ENCODE results near the gene PCDHA1.
"Not testable (repeated sequence)": the region's sequence is repeated elsewhere in the genome, so short reads cannot be mapped to it uniquely, and the experiment has no call there.

The PCDHA1 gene

DNA sequence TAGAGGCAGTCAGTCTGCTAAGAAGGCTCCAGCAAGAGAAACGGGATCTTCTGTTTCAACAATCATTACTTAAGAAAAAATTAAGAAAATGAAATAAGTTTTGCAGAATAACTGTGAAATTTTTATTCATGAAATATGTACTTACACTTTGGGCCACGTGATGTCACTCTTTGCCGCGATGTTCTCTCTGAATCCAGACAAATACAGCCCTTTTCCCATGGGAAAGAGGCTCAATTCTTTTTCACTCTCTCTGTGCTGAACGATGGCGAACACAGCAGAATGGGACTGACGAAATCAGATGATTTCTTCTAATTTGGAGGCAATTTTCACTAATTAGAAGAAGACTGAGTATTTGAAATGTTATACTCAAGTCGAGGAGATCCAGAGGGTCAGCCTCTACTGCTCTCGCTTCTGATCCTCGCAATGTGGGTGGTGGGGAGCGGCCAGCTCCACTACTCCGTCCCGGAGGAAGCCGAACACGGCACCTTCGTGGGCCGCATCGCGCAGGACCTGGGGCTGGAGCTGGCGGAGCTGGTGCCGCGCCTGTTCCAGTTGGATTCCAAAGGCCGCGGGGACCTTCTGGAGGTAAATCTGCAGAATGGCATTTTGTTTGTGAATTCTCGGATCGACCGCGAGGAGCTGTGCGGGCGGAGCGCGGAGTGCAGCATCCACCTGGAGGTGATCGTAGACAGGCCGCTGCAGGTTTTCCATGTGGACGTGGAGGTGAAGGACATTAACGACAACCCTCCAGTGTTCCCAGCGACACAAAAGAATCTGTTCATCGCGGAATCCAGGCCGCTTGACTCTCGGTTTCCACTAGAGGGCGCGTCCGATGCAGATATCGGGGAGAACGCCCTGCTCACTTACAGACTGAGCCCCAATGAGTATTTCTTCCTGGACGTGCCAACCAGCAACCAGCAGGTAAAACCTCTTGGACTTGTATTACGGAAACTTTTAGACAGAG lies 62.5 kb downstream of the PCDHA1 start, which contains the start of gene PCDHA9:
PCDHA9 (plus strand) TSS at position 244 of the 964 bp plus-strand sequence; CDS start at position 358, 114 bp downstream.
- DNase-seq (ENCODE audit: insufficient read length, low spot score); FAIRE-seq: not testable (repeated sequence)

- DNase-seq (ENCODE audit: insufficient read length, low spot score); FAIRE-seq: not testable (repeated sequence)
Observed at GRCh38 chr5:140849831-140850634, 64.1 kb downstream of the PCDHA1 start.

DNA sequence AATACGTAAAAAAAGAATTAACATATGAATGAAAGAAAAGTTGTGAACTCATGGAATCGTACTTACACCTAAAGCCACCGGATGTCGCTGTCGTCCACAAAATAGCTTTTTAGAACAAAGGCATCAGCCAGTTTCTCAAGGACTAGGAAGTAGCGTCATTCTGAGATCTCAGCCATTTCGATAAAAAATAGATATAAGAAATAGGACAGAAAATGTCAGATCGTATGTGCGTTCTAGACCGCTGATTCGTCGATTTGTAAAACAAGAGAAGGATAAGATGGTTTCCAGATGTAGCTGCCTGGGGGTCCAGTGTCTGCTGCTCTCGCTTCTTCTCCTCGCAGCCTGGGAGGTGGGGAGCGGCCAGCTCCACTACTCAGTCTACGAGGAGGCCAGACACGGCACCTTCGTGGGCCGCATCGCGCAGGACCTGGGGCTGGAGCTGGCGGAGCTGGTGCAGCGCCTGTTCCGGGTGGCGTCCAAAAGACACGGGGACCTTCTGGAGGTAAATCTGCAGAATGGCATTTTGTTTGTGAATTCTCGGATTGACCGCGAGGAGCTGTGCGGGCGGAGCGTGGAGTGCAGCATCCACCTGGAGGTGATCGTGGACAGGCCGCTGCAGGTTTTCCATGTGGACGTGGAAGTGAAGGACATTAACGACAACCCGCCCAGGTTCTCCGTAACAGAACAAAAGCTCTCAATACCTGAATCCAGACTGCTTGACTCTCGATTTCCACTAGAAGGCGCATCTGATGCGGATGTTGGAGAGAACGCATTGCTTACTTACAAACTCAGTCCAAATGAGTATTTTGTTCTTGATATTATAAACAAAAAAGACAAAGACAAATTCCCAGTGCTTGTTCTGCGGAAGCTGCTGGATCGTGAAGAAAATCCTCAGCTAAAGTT lies 70.1 kb downstream of the PCDHA1 start, which contains the start of gene PCDHA10:
PCDHA10 (plus strand) TSS at position 126 of the 903 bp plus-strand sequence; CDS start at position 278, 152 bp downstream.
- no peak for DNase-seq (ENCODE audit: insufficient read length, low spot score)

DNA sequence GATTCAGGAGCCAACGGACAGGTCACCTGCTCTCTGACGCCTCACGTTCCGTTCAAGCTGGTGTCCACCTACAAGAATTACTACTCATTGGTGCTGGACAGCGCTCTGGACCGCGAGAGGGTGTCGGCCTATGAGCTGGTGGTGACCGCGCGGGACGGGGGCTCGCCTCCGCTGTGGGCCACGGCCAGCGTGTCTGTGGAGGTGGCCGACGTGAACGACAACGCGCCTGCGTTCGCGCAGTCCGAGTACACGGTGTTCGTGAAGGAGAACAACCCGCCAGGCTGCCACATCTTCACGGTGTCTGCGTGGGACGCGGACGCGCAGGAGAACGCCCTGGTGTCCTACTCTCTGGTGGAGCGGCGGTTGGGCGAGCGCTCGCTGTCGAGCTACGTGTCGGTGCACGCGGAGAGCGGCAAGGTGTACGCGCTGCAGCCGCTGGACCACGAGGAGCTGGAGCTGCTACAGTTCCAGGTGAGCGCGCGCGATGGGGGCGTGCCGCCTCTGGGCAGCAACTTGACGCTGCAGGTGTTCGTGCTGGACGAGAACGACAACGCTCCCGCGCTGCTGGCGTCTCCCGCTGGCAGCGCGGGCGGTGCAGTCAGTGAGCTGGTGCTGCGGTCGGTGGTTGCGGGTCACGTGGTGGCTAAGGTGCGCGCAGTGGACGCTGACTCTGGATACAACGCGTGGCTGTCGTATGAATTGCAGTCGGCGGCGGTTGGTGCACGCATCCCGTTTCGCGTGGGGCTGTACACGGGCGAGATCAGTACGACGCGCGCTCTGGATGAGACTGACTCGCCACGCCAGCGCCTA lies 71.4 kb downstream of the PCDHA1 start:
- no peak for DNase-seq (ENCODE audit: insufficient read length, low spot score)
- no peak for FAIRE-seq

More for the DNA sequence above, 70.1 kb downstream of the PCDHA1 start, which contains the start of gene PCDHA10:
- no peak for FAIRE-seq

- FAIRE-seq (no peak), DNase-seq (ENCODE audit: insufficient read length, low spot score) (no peak)
Observed at GRCh38 chr5:140857987-140858240, 72.0 kb downstream of the PCDHA1 start.

- no peak for FAIRE-seq
Observed at GRCh38 chr5:140862441-140863295, 76.7 kb downstream of the PCDHA1 start.

DNA sequence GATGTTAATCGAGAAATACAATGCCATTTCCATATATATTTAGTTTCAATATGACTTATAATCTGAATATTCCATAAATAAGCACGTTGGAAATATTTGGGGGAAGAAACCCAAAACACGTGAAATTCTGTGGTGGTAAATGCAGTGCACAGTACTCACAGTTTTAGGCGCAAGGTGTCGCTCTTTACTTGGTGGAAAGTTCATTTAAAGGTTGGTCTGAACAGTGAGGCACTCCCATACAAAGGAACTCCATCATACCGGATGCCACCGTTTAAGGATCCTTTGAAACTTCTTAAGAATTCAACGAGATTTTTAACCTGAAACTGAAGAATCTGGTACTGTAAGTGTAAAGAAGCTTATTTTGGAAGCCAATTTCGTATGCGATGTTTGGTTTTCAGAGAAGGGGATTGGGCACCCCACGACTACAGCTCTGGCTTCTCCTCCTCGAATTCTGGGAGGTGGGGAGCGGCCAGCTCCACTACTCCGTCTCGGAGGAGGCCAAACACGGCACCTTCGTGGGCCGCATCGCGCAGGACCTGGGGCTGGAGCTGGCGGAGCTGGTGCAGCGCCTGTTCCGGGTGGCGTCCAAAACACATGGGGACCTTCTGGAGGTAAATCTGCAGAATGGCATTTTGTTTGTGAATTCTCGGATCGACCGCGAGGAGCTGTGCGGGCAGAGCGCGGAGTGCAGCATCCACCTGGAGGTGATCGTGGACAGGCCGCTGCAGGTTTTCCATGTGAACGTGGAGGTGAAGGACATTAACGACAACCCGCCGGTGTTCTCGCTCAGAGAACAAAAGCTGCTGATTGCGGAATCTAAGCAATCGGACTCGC lies 83.0 kb downstream of the PCDHA1 start, which contains the start of gene PCDHA11:
PCDHA11 (plus strand) TSS at position 237 of the 834 bp plus-strand sequence; CDS start at position 384, 147 bp downstream.
- peak; percentile 53 for DNase-seq (ENCODE audit: insufficient read length, low spot score)

More at GRCh38 chr5:140862441-140863295, 76.7 kb downstream of the PCDHA1 start:
- DNase-seq (ENCODE audit: insufficient read length, low spot score), result no peak

DNA sequence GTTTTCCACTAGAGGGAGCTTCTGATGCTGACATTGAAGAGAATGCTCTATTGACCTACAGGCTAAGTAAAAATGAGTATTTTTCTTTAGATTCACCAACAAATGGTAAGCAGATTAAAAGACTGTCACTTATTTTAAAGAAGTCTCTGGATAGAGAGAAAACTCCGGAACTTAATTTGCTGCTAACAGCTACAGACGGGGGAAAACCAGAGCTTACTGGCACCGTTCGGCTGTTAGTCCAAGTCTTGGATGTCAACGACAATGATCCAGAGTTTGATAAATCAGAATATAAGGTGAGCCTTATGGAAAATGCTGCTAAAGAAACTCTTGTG lies 83.6 kb downstream of the PCDHA1 start:
- DNase-seq (ENCODE audit: insufficient read length, low spot score), result peak; percentile 60

More for the DNA sequence above, 83.0 kb downstream of the PCDHA1 start, which contains the start of gene PCDHA11:
- no peak for FAIRE-seq

GRCh38 chr5:140870221-140871201 lies 84.6 kb downstream of the PCDHA1 start:
- no peak for DNase-seq (ENCODE audit: insufficient read length, low spot score)
- no peak for FAIRE-seq

More for the DNA sequence above, 83.6 kb downstream of the PCDHA1 start:
- FAIRE-seq, result no peak

GRCh38 chr5:140875085-140876065 lies 89.4 kb downstream of the PCDHA1 start, which contains the start of gene PCDHA12:
PCDHA12 (plus strand) TSS chr5:140875308; CDS start chr5:140875473, 165 bp downstream.
- FAIRE-seq, result no peak
- peak; percentile 51 for DNase-seq (ENCODE audit: insufficient read length, low spot score)

DNA sequence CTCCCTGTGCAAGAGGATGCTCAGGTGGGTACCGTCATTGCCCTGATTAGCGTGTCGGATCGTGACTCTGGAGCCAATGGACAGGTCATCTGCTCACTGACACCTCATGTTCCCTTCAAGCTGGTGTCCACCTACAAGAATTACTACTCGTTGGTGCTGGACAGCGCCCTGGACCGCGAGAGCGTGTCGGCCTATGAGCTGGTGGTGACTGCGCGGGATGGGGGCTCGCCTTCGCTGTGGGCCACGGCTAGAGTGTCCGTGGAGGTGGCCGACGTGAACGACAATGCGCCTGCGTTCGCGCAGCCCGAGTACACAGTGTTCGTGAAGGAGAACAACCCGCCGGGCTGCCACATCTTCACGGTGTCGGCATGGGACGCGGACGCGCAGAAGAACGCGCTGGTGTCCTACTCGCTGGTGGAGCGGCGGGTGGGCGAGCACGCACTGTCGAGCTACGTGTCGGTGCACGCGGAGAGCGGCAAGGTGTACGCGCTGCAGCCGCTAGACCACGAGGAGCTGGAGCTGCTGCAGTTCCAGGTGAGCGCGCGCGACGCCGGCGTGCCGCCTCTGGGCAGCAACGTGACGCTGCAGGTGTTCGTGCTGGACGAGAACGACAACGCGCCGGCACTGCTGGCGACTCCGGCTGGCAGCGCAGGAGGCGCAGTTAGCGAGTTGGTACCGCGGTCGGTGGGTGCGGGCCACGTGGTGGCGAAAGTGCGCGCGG lies 90.8 kb downstream of the PCDHA1 start:
- not testable (repeated sequence) for DNase-seq (ENCODE audit: insufficient read length, low spot score); FAIRE-seq

DNA sequence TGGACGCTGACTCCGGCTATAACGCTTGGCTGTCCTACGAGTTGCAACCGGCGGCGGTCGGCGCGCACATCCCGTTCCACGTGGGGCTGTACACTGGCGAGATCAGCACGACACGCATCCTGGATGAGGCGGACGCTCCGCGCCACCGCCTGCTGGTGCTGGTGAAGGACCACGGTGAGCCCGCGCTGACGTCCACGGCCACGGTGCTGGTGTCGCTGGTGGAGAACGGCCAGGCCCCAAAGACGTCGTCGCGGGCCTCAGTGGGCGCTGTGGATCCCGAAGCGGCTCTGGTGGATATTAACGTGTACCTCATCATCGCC lies 91.3 kb downstream of the PCDHA1 start:
- FAIRE-seq, result no peak
- no peak for DNase-seq (ENCODE audit: insufficient read length, low spot score)

DNA sequence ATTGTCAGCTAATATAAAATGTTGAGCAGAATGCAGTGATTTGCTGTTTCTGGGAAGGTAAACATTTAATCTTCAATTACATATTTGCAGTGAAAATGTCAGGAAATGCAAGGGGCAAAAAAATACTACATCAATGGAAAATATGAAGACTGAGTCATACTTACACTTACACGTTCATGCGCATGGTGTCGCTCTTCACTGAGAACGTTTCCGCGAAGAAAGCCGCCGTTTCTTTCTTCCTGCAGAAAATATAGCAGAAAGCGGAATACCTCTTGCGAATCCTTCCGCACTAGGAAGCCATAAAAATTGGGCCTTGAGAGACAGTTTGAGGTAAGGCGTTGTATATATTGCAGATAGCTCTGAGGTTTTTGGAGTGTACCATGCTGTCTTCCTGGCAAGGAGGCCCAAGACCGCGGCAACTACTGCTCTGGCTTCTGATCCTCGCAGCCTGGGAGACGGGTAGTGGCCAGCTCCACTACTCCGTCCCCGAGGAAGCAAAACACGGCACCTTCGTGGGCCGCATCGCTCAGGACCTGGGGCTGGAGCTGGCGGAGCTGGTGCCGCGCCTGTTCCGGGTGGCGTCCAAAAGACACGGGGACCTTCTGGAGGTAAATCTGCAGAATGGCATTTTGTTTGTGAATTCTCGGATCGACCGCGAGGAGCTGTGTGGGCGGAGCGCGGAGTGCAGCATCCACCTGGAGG lies 96.1 kb downstream of the PCDHA1 start, which contains the start of gene PCDHA13:
PCDHA13 (plus strand) TSS at position 236 of the 702 bp plus-strand sequence; CDS start at position 381, 145 bp downstream.
- no peak for FAIRE-seq

DNA sequence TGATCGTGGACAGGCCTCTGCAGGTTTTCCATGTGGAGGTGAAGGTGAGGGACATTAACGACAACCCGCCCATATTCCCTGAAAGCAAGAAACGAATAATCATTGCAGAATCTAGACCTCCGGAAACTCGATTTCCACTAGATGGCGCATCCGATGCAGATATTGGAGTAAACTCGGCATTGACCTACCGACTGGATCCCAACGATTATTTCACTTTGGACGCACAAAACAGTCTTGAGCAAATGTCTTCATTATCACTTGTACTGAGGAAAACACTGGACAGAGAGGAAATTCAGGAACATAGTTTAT lies 96.6 kb downstream of the PCDHA1 start:
- FAIRE-seq, result no peak
- peak; percentile 31 for DNase-seq (ENCODE audit: insufficient read length, low spot score)

More for the DNA sequence above, 96.1 kb downstream of the PCDHA1 start, which contains the start of gene PCDHA13:
- DNase-seq (ENCODE audit: insufficient read length, low spot score), result no peak
